ENCODE data around the gene C20orf202.

C20orf202 gene

DNA sequence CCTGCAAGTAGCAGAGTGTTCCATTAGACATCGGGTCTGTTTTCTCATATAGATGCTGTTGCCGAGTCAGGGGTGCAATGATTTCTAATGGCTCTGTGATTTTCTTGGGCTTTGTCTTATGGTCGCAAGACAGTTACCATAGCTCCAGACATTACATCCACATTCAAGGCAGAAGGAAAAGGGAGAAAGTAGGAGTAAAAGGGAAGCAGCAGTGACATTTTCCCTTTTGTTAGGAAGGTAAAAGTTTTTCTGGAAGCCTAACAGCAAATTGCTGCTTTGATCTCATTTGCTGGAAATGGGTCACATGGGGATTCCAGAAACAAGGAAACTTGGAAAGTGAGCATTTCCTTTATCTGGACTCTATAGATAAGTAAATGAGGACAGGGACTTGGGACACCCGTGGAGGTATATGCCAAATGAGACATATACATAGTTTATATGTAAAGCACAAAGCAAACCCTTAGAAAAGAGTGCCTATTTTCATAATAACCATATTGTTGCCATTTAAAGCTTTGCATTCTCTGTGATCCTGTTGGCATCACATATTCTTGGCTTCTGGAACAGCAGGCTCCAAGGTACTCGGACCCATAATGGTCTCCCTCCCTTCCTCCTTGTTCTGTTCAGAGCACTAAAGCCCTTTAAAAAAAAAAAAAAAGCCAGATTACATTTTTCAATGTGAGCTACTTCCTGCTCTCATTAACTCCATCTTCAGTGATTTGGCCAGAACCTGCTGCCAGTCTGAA, at the start of gene C20orf202:
C20orf202 (plus strand) TSS at position 693 of the 743 bp plus-strand sequence. CDS start 132 bp downstream, outside the sequence.
- TF ChIP-seq, protein P1, sequence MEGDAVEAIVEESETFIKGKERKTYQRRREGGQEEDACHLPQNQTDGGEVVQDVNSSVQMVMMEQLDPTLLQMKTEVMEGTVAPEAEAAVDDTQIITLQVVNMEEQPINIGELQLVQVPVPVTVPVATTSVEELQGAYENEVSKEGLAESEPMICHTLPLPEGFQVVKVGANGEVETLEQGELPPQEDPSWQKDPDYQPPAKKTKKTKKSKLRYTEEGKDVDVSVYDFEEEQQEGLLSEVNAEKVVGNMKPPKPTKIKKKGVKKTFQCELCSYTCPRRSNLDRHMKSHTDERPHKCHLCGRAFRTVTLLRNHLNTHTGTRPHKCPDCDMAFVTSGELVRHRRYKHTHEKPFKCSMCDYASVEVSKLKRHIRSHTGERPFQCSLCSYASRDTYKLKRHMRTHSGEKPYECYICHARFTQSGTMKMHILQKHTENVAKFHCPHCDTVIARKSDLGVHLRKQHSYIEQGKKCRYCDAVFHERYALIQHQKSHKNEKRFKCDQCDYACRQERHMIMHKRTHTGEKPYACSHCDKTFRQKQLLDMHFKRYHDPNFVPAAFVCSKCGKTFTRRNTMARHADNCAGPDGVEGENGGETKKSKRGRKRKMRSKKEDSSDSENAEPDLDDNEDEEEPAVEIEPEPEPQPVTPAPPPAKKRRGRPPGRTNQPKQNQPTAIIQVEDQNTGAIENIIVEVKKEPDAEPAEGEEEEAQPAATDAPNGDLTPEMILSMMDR (IDR thresholded peaks at IDR 0.05; ENCODE audit: borderline replicate concordance, control extremely low read depth, extremely low read depth, insufficient read depth, missing control alignments), result no peak
- DNase-seq (ENCODE audit: low spot score), result no peak
- in situ Hi-C loops (cut with MboI; ENCODE audit: low sequenced_read_pairs, unreplicated experiment), result no loop called here

DNA sequence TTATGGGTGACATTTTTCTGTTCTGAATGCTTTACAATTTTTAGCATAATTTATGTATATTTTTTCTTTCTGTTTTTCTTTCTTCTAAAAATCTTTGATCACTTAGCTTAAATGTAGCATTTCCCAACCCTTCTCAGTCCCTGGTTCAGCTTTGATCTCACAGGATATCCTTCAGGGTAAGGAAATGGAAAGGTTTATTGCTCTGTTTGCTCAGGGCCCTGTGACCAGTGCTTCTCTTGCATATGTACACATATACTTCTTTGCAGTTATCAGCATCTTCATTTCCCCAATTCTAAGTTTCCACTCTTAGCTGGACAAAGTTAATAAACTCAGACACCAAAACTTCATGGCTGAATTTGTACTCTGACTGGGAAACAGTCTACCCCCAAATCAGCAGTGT, 49.0 kb upstream of the C20orf202 start:
- in situ Hi-C loops (cut with MboI; ENCODE audit: low sequenced_read_pairs, unreplicated experiment), result no loop called here
- TF ChIP-seq, protein P1 (IDR thresholded peaks at IDR 0.05; ENCODE audit: borderline replicate concordance, control extremely low read depth, extremely low read depth, insufficient read depth, missing control alignments), result no peak
- DNase-seq (ENCODE audit: low spot score), result no peak

DNA sequence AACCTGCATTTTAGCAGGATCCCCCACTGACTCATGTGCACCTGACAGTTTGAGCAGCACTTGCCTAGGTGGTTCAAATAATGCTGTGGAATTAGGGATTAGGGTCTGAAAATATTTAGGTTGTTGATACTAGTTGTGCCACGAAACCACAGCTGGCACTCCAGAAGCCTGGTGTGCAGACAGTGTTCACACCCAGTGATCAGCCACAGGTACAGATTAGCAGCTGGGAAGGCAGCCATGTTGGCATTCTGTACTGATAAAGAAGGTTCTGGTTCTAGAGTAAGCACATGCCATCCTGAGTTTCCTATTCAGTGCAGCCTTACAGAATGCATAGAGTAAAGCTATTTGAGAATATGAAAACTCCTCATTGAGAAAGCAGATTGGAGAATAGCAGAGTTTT, 48.6 kb upstream of the C20orf202 start:
- in situ Hi-C loops (cut with MboI; ENCODE audit: low sequenced_read_pairs, unreplicated experiment), result no loop called here

DNA sequence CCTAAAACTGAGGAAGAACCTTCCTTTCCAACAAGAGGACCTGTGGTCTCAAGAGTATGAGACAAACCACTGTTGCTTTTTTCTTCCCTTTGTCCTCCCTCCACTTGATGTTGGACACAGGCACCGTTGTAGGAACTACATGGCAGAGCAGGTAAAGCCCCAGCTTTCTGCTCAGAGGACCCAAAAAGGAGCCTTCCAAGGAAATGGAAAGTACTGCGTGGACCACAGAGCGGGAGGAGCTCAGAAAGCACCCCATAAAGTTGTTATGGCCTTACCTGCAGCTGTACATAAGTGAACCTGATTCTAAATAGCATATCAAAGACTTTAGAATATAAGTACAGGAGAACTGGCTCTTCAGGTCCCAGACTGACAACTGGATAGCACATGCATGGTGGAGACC, 47.9 kb upstream of the C20orf202 start:
- TF ChIP-seq, protein P1 (IDR thresholded peaks at IDR 0.05; ENCODE audit: borderline replicate concordance, control extremely low read depth, extremely low read depth, insufficient read depth, missing control alignments), result no peak
- DNase-seq (ENCODE audit: low spot score), result no peak
- in situ Hi-C loops (cut with MboI; ENCODE audit: low sequenced_read_pairs, unreplicated experiment), result no loop called here

More for the DNA sequence above, 48.6 kb upstream of the C20orf202 start:
- DNase-seq (ENCODE audit: low spot score), result no peak
- TF ChIP-seq, protein P1 (IDR thresholded peaks at IDR 0.05; ENCODE audit: borderline replicate concordance, control extremely low read depth, extremely low read depth, insufficient read depth, missing control alignments), result no peak

DNA sequence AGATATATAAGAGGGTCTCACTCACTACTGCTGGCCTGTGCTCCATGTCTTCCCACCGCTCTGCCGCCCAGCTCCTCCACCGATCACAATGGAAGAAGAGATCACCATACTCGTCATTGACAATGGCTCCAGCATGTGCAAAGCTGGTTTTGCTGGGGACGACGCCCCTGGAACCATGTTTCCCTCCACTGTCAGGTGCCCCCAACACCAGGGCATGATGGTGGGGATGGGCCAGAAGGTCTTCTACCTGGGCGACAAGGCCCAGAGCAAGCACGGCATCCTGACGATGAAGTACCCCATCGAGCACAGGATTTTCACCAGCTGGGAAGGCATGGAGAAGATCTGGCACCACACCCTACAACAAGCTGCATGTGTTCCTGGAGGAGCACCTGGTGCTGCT, 42.8 kb upstream of the C20orf202 start:
- DNase-seq (ENCODE audit: low spot score), result no peak
- in situ Hi-C loops (cut with MboI; ENCODE audit: low sequenced_read_pairs, unreplicated experiment), result no loop called here
- TF ChIP-seq, protein P1 (IDR thresholded peaks at IDR 0.05; ENCODE audit: borderline replicate concordance, control extremely low read depth, extremely low read depth, insufficient read depth, missing control alignments), result no peak

DNA sequence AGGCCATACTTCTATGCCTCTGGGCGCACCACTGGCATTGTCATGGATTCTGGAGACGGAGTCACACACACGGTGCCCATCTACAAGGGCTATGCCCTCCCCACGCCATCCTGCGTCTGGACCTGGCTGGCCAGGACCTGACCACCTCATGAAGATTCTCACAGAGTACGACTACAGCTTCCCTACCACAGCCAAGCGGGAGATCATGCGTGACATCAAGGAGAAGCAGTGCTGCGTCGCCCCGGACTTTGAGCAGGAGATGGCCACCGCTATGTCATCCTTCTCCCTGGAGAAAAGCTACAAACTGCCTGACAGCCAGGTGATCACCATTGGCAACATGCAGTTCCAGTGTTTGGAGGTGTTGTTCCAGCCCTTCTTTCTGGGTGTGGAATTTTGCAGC, 42.3 kb upstream of the C20orf202 start:
- in situ Hi-C loops (cut with MboI; ENCODE audit: low sequenced_read_pairs, unreplicated experiment), result no loop called here
- TF ChIP-seq, protein P1 (IDR thresholded peaks at IDR 0.05; ENCODE audit: borderline replicate concordance, control extremely low read depth, extremely low read depth, insufficient read depth, missing control alignments), result no peak
- DNase-seq (ENCODE audit: low spot score), result no peak
